GM12865 (cell line): ENCODE results near the gene KANK3.

ENCODE experiments used
- DNase-seq: peaks from one replicate; pipeline ENCODE4 v3.0.0; 2010; ENCODE audit warnings: low read depth
- H3K4me3 ChIP-seq: 2 replicates; pipeline ENCODE4 v1.5.1; 2011; ENCODE audit warnings: mild to moderate bottlenecking, low read depth, low read length, control low read depth
- TF ChIP-seq, protein P1 (sequence below): IDR thresholded peaks from 2 replicates; pipeline ENCODE4 v1.5.1; 2011; ENCODE audit warnings: low read length, control low read depth, low read depth, inconsistent platforms; ENCODE audit not compliant: insufficient read depth; ENCODE audit errors: missing control alignments

Gene KANK3

DNA sequence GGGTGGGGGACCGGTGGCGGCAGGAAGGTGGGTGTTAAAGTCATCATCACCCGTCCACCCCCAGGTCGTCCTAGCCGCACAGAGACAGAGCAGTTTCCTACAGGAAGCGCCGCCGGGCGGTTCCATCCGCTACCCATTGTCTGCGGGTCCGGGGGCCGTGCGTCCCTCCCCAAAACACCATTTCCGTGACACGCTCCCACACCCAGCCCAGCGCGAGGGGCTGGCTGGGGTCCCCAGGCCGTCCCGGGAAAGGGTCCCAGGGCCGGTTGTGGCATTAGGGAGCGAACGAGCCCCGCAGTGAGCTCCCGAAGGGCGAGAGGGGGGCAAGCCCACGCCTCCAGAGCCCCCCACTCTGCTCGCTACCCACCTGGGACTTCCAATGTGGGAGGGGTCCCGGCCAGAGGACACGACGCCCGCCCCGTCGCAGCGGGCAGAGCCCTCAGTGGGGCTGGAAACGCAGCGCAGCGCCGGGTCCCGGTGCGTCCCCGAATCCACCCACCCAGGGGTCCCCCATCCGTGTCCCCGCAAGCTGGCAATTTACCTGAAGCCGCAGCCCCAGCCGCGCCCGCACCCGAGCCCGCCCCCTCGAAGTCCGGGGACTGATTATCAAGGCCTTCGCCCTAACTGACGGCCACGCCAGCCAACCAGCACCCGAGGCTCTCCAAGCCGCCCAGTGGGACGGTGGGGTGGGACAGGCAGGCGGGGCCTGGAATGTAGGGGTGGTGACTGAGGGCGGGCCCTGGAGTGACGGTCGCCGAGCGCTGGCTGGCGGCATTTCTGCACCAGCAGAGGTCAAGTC lies at the start of gene KANK3:
TSS of gene KANK3 (minus strand) at position 579 of the 799 bp plus-strand sequence. CDS start 5,434 bp downstream, outside the sequence.
- H3K4me3 ChIP-seq, result peak within 1 kb of the TSS; percentile 57
- peak; percentile 99 for DNase-seq
- TF ChIP-seq, protein P1, sequence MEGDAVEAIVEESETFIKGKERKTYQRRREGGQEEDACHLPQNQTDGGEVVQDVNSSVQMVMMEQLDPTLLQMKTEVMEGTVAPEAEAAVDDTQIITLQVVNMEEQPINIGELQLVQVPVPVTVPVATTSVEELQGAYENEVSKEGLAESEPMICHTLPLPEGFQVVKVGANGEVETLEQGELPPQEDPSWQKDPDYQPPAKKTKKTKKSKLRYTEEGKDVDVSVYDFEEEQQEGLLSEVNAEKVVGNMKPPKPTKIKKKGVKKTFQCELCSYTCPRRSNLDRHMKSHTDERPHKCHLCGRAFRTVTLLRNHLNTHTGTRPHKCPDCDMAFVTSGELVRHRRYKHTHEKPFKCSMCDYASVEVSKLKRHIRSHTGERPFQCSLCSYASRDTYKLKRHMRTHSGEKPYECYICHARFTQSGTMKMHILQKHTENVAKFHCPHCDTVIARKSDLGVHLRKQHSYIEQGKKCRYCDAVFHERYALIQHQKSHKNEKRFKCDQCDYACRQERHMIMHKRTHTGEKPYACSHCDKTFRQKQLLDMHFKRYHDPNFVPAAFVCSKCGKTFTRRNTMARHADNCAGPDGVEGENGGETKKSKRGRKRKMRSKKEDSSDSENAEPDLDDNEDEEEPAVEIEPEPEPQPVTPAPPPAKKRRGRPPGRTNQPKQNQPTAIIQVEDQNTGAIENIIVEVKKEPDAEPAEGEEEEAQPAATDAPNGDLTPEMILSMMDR, result no peak

DNA sequence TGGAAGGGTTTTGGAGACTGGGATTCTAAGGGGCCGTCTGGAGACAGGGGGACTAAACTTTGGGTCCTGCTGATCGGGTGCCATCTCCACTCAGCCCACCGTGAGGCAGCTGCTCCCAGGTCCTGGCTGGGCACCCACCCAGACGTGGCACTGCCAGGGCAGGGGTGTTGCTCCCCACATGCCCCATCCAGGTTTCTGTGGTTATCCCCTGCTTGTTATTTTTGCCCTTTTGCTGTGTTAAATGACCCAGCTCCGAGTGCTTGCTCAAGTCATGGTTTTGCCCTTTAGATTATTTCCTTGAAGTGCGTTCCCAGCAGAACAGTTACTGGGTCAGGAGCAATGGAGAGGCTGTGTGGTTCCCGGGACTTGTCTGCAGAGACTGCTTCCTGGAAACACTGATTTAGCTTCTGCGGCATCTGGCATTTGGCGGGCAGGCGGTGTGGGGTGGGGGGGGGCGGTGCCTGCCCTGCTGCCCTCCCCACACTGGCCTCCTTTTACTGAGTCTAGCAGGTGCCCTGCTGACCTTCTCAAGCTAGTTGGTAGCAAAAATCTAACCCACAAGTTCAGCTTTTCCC lies 49.0 kb upstream of the KANK3 start:
- TF ChIP-seq, protein P1, result no peak
- no peak for DNase-seq
- H3K4me3 ChIP-seq, result no peak overlapping the region

DNA sequence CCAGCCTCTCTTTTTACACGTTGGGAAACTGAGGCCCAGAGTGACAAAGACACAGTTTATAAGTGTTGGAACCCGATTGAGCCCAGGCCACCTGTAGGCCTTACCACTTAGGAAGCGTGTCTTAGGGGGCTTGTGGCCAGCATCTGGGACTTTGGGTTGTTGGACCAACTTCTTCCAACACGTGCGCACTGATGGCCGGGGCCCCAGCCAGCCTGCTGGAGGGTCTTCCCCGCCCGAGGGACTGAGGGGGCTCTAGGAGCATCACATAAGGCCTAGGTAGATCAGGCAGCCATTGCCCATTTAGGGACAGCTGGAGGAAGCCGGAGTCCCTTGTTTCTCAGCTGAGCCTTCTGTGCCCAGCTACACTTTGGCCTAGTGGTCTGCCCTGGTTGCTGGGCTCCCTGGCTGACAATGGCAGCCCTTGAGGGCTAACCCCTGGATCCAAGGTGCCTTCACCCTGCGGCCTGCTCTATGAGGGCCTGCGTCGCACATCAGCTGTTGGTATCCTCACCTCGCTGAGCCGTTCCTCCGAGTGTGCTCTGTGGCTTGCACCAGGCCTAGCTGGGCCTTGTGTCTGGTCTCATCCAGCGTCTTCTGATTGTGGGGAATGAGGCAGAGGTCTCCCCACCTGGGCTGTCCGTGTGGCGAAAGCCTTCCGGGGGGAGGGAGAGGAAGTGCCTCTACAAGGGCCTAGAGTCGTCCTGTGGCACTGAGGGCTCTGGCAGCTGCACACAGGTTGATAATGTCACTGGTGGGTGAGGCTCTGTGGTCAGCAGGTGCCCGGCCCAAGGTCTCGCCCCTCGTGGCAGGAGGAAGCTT lies 48.3 kb upstream of the KANK3 start:
- peak overlapping the region; percentile 28 for H3K4me3 ChIP-seq
- TF ChIP-seq, protein P1, result no peak
- no peak for DNase-seq

DNA sequence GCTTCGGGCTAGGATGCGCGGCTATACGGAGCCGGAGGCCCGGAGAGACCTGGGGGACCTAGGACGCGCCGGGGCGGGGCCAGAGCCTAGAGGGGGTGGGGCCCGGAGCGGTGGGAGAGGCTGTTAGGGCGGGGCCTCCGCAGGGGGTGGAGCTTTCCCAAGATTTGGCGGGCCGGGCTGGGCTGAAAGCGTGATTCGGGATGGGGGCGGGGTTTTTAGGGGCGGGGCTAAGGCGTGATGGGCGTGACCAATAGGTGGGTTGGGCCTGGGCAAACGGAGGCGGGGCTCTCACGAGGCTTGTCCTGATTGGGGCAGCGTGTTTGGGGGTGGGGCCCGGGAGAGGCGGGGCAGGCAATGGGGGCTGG lies 47.5 kb upstream of the KANK3 start:
- DNase-seq, result peak; percentile 95
- TF ChIP-seq, protein P1, result no peak
- H3K4me3 ChIP-seq, result peak overlapping the region; percentile 77

DNA sequence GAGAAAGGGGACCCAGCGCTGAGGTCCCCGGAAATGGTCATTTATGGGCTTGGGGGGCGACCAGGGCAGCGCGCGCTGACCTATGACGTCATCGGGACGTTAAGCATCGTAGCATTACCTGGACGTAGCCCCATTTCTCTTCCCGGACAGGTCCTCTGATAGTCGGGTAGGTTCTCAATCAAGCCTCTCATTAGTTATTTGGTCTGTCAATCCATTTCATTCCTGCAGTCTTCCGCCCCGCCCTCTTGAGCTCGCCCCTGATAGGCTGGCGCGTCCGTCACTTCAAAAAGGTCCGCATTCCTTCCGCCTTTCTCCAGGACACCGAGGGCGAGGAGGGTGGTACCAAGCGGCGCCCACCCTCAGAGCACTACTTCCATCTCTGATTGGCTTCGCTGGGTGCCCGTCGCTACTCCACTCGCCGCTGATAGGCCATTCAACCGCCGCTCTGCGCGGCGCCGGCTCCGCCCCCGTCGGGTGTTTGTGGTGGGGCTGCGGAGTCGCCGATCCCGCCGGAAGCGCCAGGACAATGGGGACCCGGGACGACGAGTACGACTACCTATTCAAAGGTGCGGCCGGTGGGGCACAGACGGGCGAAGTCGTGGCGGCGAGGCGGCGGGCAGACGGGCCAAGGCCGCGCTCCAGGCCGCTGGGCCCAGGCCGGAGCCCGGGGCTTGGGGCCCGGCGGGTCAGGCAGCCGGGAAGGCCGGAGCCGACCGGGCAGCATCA lies 47.0 kb upstream of the KANK3 start, which contains the start of gene RAB11B:
TSS of gene RAB11B (plus strand) at position 470 of the 726 bp plus-strand sequence. CDS start at position 527, 57 bp downstream.
- TF ChIP-seq, protein P1, result no peak
- DNase-seq, result peak; percentile 100
- peak within 1 kb of the TSS; percentile 79 for H3K4me3 ChIP-seq

DNA sequence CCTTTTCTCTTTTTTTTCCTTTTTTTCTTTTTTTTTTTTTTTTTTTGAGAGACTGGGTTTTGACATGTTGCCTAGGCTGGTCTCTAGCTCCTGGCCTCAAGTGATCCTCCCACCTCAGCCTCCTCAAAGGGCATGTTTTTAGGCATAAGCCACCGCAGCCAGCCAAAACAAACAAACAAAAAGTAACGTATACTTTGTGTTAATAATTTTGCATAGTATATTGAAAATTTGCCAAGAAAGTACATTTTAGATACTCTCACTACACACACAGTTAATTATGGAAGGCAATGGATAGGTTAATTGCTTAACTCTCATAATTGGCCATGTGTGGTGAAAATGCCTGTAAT lies 45.5 kb upstream of the KANK3 start:
- no peak overlapping the region for H3K4me3 ChIP-seq
- DNase-seq, result no peak

More for the DNA sequence above, 45.5 kb upstream of the KANK3 start:
- TF ChIP-seq, protein P1, result no peak
